ENCODE measurements around the gene NTRK2. TPM values are rescaled to one million over a fixed set of nuclear protein-coding genes. Genes with fewer than 3 reads are reported as not detected.

The NTRK2 gene
- total and polyA plus RNA-seq, 2 experiments from 2014 or later, result 0.03 TPM; not detected in 1

- TF ChIP-seq ZNF462 (CRISPR knock-in tag; IDR thresholded peaks at IDR 0.05), result no peak
- TF ChIP-seq CREB1 (CRISPR knock-in tag; IDR thresholded peaks at IDR 0.05; ENCODE audit: low read depth), result no peak
- no peak for TF ChIP-seq NANOG (IDR thresholded peaks at IDR 0.05; ENCODE audit: borderline replicate concordance)
Measured at GRCh38 chr9:84751921-84752320, 82.4 kb downstream of the NTRK2 start (continued).

- no peaks in the 10 kb centered on the region for H3K36me3 Mint-ChIP-seq (ENCODE audit: low read depth)
- Histone ChIP-seq H3K79me2 (replicated peaks; ENCODE audit: insufficient read depth) (no peaks in the 10 kb centered on the region), H3K4me3 (no peak overlapping the region), H3K27me3 (ENCODE audit: insufficient read depth) (no peaks in the 10 kb centered on the region), H4K20me1 (replicated peaks; ENCODE audit: insufficient read depth) (no peaks in the 10 kb centered on the region; the same call in 1 of the 2 replicates), H3F3A (replicated peaks; ENCODE audit: low read depth) (no peaks in the 10 kb centered on the region), H3K4me2 (no peak overlapping the region), H2AFZ (no peak overlapping the region), H3K36me3 (ENCODE audit: insufficient read depth) (no peaks in the 10 kb centered on the region), H3K9me2 (ENCODE audit: insufficient read depth) (no peaks in the 10 kb centered on the region), H3K27ac (ENCODE audit: low read depth) (no peak overlapping the region), H3K4me1 (ENCODE audit: insufficient read depth) (no peaks in the 10 kb centered on the region)
- no peak overlapping the region for H3K4me3 Mint-ChIP-seq
- DNase-seq (ENCODE audit: low spot score), result no peak
- no peaks in the 10 kb centered on the region for H3K4me1 Mint-ChIP-seq
- H3K27me3 Mint-ChIP-seq (ENCODE audit: insufficient read depth, low read depth, poor library complexity), result no peaks in the 10 kb centered on the region
- no peaks in the 10 kb centered on the region for H3K9me3 Mint-ChIP-seq
- no peak for ATAC-seq
- no peak overlapping the region for H3K27ac Mint-ChIP-seq
- TF ChIP-seq ZNF462 (CRISPR knock-in tag; IDR thresholded peaks at IDR 0.05) (no peak), JUNB (IDR thresholded peaks at IDR 0.05; ENCODE audit: unreplicated experiment) (no peak), ZNF114 (CRISPR knock-in tag; IDR thresholded peaks at IDR 0.05) (no peak), CTCF (conservative IDR thresholded peaks at IDR 0.05; ENCODE audit: low read depth in 2 of 2) (no peak), ZNF331 (CRISPR knock-in tag; IDR thresholded peaks at IDR 0.05; ENCODE audit: low read depth) (no peak), POLR2AphosphoS5 (IDR thresholded peaks at IDR 0.05; ENCODE audit: low read depth) (no peak), NANOG (IDR thresholded peaks at IDR 0.05; ENCODE audit: borderline replicate concordance) (no peak)
Measured at GRCh38 chr9:84754461-84754860, 84.9 kb downstream of the NTRK2 start.

Data from GM23338 (cell line).